HepG2 (cell line): Measurements from ENCODE around the gene SYTL2. TPM values are rescaled to one million over a fixed set of nuclear protein-coding genes. Genes with fewer than 3 reads are reported as not detected.

Experiments
- ATAC-seq: fragments of 200-7000 bp; cut with Tn5 transposase; 3 replicates; pipeline ENCODE4 v1.9.1; 2020; ENCODE audit warnings: mild to moderate bottlenecking, moderate library complexity
- BruUV-seq: library from RNA; stranded (reverse); fragments of 400-500 nt; replicated peaks from 2 replicates; lab custom pipeline; 2021; lab: Mats Ljungman, UMichigan
- CTCF ChIA-PET: fragments of 300-600 bp; formaldehyde crosslinking; extraction: SDS; loops from one replicate; lab custom pipeline; 2021; ENCODE audit warnings: low total read pairs, inconsistent platforms, low intra/inter-chr PET ratio; lab: Yijun Ruan, JAX
- POLR2A ChIA-PET: fragments of 350-600 bp; sonication (Branson Sonifier 250); formaldehyde crosslinking; loops from one replicate; lab custom pipeline; 2020; ENCODE audit warnings: antibody characterized with exemption, inconsistent platforms; lab: Yijun Ruan, JAX
- DNase-seq: peaks from one replicate; pipeline ENCODE4 v3.0.0-alpha.2; 2015; ENCODE audit warnings: low spot score
- FAIRE-seq: peaks from 3 replicates; lab custom pipeline; 2011; peaks lifted over from hg19 to GRCh38; lab: Jason Lieb, UNC
- H2AFZ ChIP-seq: one replicate; pipeline ENCODE4 v1.6.1; 2011; ENCODE audit warnings: low read length, inconsistent platforms
- H3K27ac ChIP-seq: fragments of 300-600 bp; 3 replicates; pipeline ENCODE4 v1.8.0; 2011; ENCODE audit warnings: mixed run types, mild to moderate bottlenecking, mixed read lengths, low read length, inconsistent platforms; ENCODE audit not compliant: insufficient read depth; ENCODE audit errors: extremely low read length
- H3K27me3 ChIP-seq, 2 experiments: fragments of 200-600 bp in 1 of 2; 2 replicates in 1 of 2; 3 replicates in 1 of 2; pipeline versions ENCODE4 v1.6.0 to v1.8.0; 2011; ENCODE audit warnings: low read length in 2 of 2, mild to moderate bottlenecking in 2 of 2, moderate library complexity in 2 of 2, inconsistent platforms in 1 of 2; ENCODE audit not compliant: insufficient read depth in 2 of 2, control insufficient read depth in 1 of 2
- H3K36me3 ChIP-seq, 2 experiments: fragments of 200-600 bp in 1 of 2; replicated peaks in 1 of 2; 2 replicates in 1 of 2; 3 replicates in 1 of 2; pipeline versions ENCODE4 v1.5.1 to v1.8.0; 2011; ENCODE audit warnings: low read length in 2 of 2, inconsistent platforms in 1 of 2; ENCODE audit not compliant: insufficient read depth in 2 of 2, control insufficient read depth in 1 of 2
- H3K4me1 ChIP-seq: 2 replicates; pipeline ENCODE4 v1.5.1; 2012; ENCODE audit warnings: low read length, inconsistent platforms; ENCODE audit not compliant: insufficient read depth
- H3K4me2 ChIP-seq: 2 replicates; pipeline ENCODE4 v1.6.0; 2011; ENCODE audit warnings: low read depth, low read length, inconsistent platforms
- H3K4me3 ChIP-seq, 3 experiments: fragments of 200-600 bp in 1 of 3; sonication (generic), shearing (Covaris generic) in 1 of 3; replicated peaks in 1 of 3; 2 replicates each; pipeline ENCODE4 v1.5.1; 2011 to 2016; ENCODE audit warnings: low read length in 3 of 3, inconsistent platforms in 2 of 3, low read depth in 2 of 3, mild to moderate bottlenecking in 2 of 3, control low read depth in 1 of 3, mixed read lengths in 1 of 3; ENCODE audit not compliant: insufficient read depth in 1 of 3
- H3K79me2 ChIP-seq: one replicate; pipeline ENCODE4 v1.6.1; 2011; ENCODE audit warnings: low read length, inconsistent platforms; ENCODE audit not compliant: insufficient read depth
- H3K9ac ChIP-seq: 2 replicates; pipeline ENCODE4 v1.6.0; 2011; ENCODE audit warnings: mild to moderate bottlenecking, low read depth, low read length, inconsistent platforms; ENCODE audit not compliant: insufficient read depth
- H3K9me3 ChIP-seq: 2 replicates; pipeline ENCODE4 v1.5.1; 2012; ENCODE audit warnings: mild to moderate bottlenecking, low read length
- H4K20me1 ChIP-seq: 2 replicates; pipeline ENCODE4 v1.6.0; 2011; ENCODE audit warnings: inconsistent platforms, mild to moderate bottlenecking, low read length, moderate library complexity; ENCODE audit not compliant: insufficient read depth
- EZH2 ChIP-seq: conservative IDR thresholded peaks from 2 replicates; pipeline ENCODE4 v1.6.1; 2012; ENCODE audit warnings: mild to moderate bottlenecking, low read depth, low read length, moderate library complexity
- GTF2F1 ChIP-seq: fragments of 150-350 bp; IDR thresholded peaks from 2 replicates; pipeline ENCODE4 v1.6.1; 2014; ENCODE audit warnings: low read length
- KDM1A ChIP-seq: IDR thresholded peaks from 2 replicates; pipeline ENCODE4 v1.6.1; 2016; ENCODE audit warnings: missing compliant biosample characterization
- MAZ ChIP-seq, 2 experiments: sonication (generic) in 1 of 2; formaldehyde crosslinking in 1 of 2; IDR thresholded peaks; 2 replicates each; pipeline versions ENCODE4 v1.5.0 to v1.6.1; 2012 to 2020; ENCODE audit warnings: low read depth in 2 of 2, mild to moderate bottlenecking in 2 of 2, borderline replicate concordance in 1 of 2, improper control_type of control experiment in 1 of 2, low read length in 1 of 2, missing genetic modification reagents in 1 of 2, moderate library complexity in 1 of 2
- MTF2 ChIP-seq: sonication (generic); formaldehyde crosslinking; IDR thresholded peaks from 2 replicates; pipeline ENCODE4 v1.5.0; 2020; ENCODE audit warnings: missing genetic modification reagents, borderline replicate concordance
- NBN ChIP-seq: fragments of 450-650 bp; conservative IDR thresholded peaks from 2 replicates; pipeline ENCODE4 v1.6.1; 2017
- RBFOX2 ChIP-seq: fragments of 200-400 bp; formaldehyde crosslinking; IDR thresholded peaks from 2 replicates; pipeline ENCODE4 v1.6.1; 2017; ENCODE audit warnings: low read depth, mild to moderate bottlenecking, low read length
- TBL1XR1 ChIP-seq: fragments of 150-350 bp; IDR thresholded peaks from 2 replicates; pipeline ENCODE4 v1.6.1; 2014; ENCODE audit warnings: borderline replicate concordance, low read length; ENCODE audit not compliant: partially characterized antibody
- ZNF329 ChIP-seq: sonication (generic); formaldehyde crosslinking; IDR thresholded peaks from 2 replicates; pipeline ENCODE4 v1.9.0; 2021; ENCODE audit warnings: low read depth, mild to moderate bottlenecking, missing genetic modification reagents
- ZNF550 ChIP-seq: sonication (generic); formaldehyde crosslinking; IDR thresholded peaks from 2 replicates; pipeline ENCODE4 v1.4.0; 2020; ENCODE audit warnings: mild to moderate bottlenecking, missing genetic modification reagents, borderline replicate concordance
- ZNF768 ChIP-seq: sonication (generic); formaldehyde crosslinking; IDR thresholded peaks from 2 replicates; pipeline ENCODE4 v1.4.0; 2020; ENCODE audit warnings: missing genetic modification reagents
- WGBS: methylation state at CpG from one replicate; pipeline ENCODE4 v1.1.6; 2017; ENCODE audit warnings: low lambda C conversion rate; 5-methylcytosine and 5-hydroxymethylcytosine counted together
- in situ Hi-C: cut with HindIII; loops from 2 replicates; pipeline ENCODE4 v1.10.0; 2017; ENCODE audit warnings: low pct_unique_long_range_greater_than_20kb; ENCODE audit not compliant: extremely low pct_ligation_motif_present
- intact Hi-C: fragments of 100-400 bp; cut with micrococcal nuclease; formaldehyde crosslinking; loops from one replicate; pipeline ENCODE4 v1.10.0; 2022; ENCODE audit not compliant: unreplicated experiment
- polyA plus RNA-seq, 8 experiments: library from polyadenylated mRNA; depleted of rRNA in 3 of 8; stranded (reverse) in 7 of 8; unstranded in 1 of 8; fragments of >200 nt; fragmentation: Illumina TruSeq in 4 of 8; extraction: Trizol in 4 of 8; gene quantifications; 2 replicates each; pipeline versions ENCODE4 v1.2.1 to v1.2.3, GENCODE V29; 2011 to 2016; ENCODE audit warnings: low read depth in 4 of 8, missing spikeins in 1 of 8, mixed read lengths in 1 of 8; ENCODE audit not compliant: insufficient read depth in 1 of 8
- total RNA-seq, 5 experiments: library from RNA; depleted of rRNA; stranded (reverse); fragments of >200 nt; fragmentation: Illumina TruSeq; extraction: Trizol; gene quantifications; 2 replicates each; pipeline ENCODE4 v1.2.3, GENCODE V29; 2016; ENCODE audit warnings: low read depth in 1 of 5
- TF ChIP-seq, protein P1 (sequence below), 2 experiments: IDR thresholded peaks; 2 replicates each; pipeline ENCODE4 v1.6.1; 2011 to 2012; ENCODE audit warnings: low read length in 2 of 2, borderline replicate concordance in 1 of 2, low read depth in 1 of 2, mild to moderate bottlenecking in 1 of 2, moderate library complexity in 1 of 2

SYTL2 gene
- total and polyA plus RNA-seq, 2 of the 13 experiments (the other 11 are each of a cell fraction or from before 2014, with no cell fraction given): 0.77 to 0.90 TPM

DNA sequence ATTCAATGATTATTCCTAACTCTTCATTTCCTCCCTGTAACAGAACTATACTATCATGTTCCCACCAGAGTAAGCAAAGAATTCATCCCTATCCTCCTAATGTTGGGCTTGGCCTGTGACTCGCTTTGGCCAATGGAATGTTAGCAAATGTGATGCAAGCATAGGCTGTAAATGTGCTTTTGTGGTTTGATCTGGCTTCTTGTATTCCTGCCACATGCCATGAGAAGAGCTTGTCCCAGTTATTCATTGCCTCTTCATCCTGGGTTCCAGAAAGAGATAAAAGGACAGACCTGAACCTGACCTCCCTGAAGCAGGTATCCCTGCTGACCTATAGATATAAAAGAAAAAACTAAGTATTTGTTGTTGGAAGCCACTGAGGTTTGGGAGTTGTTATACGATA is 51.0 kb downstream of the SYTL2 start:
- no peak for FAIRE-seq
- POLR2A ChIA-PET: no interaction called here
- Histone ChIP-seq H3K4me3 (no peak overlapping the region), H3K9ac (no peak overlapping the region)
- TF ChIP-seq RBFOX2 (no peak), MTF2 (CRISPR knock-in tag) (no peak), ZNF550 (CRISPR knock-in tag) (no peak), NBN (no peak), EZH2 (no peak), ZNF329 (CRISPR knock-in tag) (no peak), MAZ (IDR thresholded peaks at IDR 0.05; ENCODE audit: borderline replicate concordance, low read depth, low read length) (no peak), MAZ (CRISPR knock-in tag; IDR thresholded peaks at IDR 0.05; ENCODE audit: low read depth) (no peak), TBL1XR1 (no peak), ZNF768 (CRISPR knock-in tag) (no peak), KDM1A (no peak), GTF2F1 (no peak)
- TF ChIP-seq, protein P1, sequence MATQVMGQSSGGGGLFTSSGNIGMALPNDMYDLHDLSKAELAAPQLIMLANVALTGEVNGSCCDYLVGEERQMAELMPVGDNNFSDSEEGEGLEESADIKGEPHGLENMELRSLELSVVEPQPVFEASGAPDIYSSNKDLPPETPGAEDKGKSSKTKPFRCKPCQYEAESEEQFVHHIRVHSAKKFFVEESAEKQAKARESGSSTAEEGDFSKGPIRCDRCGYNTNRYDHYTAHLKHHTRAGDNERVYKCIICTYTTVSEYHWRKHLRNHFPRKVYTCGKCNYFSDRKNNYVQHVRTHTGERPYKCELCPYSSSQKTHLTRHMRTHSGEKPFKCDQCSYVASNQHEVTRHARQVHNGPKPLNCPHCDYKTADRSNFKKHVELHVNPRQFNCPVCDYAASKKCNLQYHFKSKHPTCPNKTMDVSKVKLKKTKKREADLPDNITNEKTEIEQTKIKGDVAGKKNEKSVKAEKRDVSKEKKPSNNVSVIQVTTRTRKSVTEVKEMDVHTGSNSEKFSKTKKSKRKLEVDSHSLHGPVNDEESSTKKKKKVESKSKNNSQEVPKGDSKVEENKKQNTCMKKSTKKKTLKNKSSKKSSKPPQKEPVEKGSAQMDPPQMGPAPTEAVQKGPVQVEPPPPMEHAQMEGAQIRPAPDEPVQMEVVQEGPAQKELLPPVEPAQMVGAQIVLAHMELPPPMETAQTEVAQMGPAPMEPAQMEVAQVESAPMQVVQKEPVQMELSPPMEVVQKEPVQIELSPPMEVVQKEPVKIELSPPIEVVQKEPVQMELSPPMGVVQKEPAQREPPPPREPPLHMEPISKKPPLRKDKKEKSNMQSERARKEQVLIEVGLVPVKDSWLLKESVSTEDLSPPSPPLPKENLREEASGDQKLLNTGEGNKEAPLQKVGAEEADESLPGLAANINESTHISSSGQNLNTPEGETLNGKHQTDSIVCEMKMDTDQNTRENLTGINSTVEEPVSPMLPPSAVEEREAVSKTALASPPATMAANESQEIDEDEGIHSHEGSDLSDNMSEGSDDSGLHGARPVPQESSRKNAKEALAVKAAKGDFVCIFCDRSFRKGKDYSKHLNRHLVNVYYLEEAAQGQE (IDR thresholded peaks at IDR 0.05; ENCODE audit: borderline replicate concordance in 1 of 2, low read depth in 1 of 2, low read length in 2 of 2): no peak
- TF ChIP-seq, all 625 proteins: peak for 0
- no peaks in the 10 kb centered on the region for H3K9me3 ChIP-seq
- no peak overlapping the region for H2AFZ ChIP-seq
- DNase-seq: no peak
- H3K36me3 ChIP-seq: no peaks in the 10 kb centered on the region
- CTCF ChIA-PET: no interaction called here
- H3K4me1 ChIP-seq: no peaks in the 10 kb centered on the region
- H3K4me2 ChIP-seq: no peak overlapping the region
- no peaks in the 10 kb centered on the region for H3K79me2 ChIP-seq
- intact Hi-C loops (no loop called here), in situ Hi-C loops (no loop called here)
- H3K27ac ChIP-seq: no peak overlapping the region
- WGBS: 21% methylated on average over 2 of the region's 2 CpGs
- no peaks in the 10 kb centered on the region for H4K20me1 ChIP-seq
- H3K27me3 ChIP-seq: no peaks in the 10 kb centered on the region
- ATAC-seq: no peak
- BruUV-seq: no TSS peak
